Measurements from ENCODE around the gene PLXNA1.

PLXNA1 gene

DNA sequence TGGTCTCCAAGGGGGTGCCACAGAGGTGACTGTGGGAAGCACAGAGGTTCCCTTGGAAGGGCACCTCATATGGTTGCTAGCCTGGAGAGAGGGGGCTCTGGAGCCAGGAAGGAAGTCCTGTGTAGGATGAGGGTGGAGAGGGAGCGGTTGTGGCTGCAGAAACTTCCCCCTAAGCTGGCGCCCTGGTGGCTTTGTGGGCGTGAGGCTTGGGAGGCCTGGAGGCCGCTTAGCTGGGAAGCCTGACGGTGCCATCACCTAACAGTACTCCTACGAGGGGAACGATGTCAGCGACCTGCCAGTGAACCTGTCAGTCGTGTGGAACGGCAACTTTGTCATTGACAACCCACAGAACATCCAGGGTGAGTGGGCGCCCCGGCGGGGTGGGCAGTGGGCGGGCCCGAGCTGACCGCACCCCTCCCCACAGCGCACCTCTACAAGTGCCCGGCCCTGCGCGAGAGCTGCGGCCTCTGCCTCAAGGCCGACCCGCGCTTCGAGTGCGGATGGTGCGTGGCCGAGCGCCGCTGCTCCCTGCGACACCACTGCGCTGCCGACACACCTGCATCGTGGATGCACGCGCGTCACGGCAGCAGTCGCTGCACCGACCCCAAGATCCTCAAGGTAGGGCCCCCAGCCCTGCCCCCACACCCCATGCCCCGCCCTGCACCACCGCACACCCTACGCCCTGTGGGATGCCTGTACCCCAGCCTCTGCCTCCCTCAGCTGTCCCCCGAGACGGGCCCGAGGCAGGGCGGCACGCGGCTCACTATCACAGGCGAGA is 31.0 kb downstream of the PLXNA1 start:
- Mint-ChIP-seq H3K4me1 (ENCODE audit: low read depth) (no peaks in the 10 kb centered on the region), H3K27me3 (ENCODE audit: low read depth) (no peaks in the 10 kb centered on the region), H3K36me3 (ENCODE audit: low read depth) (no peaks in the 10 kb centered on the region), H3K9me3 (no peaks in the 10 kb centered on the region), H3K27ac (no peak overlapping the region), H3K4me3 (no peak overlapping the region)
- no peak for DNase-seq (ENCODE audit: low spot score)

DNA sequence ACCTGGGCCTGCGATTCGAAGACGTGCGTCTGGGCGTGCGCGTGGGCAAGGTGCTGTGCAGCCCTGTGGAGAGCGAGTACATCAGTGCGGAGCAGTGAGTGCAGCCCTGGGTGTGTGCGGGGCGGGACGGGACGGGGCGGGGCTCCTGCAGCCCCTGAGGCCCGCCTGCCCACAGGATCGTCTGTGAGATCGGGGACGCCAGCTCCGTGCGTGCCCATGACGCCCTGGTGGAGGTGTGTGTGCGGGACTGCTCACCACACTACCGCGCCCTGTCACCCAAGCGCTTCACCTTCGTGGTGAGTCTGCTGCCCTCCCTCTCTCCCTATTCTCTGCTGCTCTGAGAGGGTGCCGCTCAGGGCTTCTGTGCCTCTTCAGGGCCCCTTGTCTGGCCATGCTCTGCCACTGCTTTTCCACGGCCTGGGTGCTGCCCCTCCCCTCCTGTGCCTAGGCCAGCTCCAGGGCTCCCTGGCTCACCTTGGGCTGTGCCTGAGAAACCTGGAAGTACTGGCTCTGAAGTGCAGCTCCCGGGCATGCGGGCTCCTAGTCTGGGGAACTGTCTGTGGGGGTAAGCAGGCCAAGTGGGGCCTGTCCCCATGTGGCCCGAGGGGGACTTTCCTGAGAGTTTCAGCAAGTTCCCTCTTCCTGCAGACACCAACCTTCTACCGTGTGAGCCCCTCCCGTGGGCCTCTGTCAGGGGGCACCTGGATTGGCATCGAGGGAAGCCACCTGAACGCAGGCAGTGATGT is 31.8 kb downstream of the PLXNA1 start:
- H3K4me1 Mint-ChIP-seq (ENCODE audit: low read depth) = no peaks in the 10 kb centered on the region
- no peak overlapping the region for H3K4me3 Mint-ChIP-seq
- no peaks in the 10 kb centered on the region for H3K27me3 Mint-ChIP-seq (ENCODE audit: low read depth)
- H3K36me3 Mint-ChIP-seq (ENCODE audit: low read depth) = no peaks in the 10 kb centered on the region
- no peak for DNase-seq (ENCODE audit: low spot score)
- H3K27ac Mint-ChIP-seq = no peak overlapping the region
- no peaks in the 10 kb centered on the region for H3K9me3 Mint-ChIP-seq

DNA sequence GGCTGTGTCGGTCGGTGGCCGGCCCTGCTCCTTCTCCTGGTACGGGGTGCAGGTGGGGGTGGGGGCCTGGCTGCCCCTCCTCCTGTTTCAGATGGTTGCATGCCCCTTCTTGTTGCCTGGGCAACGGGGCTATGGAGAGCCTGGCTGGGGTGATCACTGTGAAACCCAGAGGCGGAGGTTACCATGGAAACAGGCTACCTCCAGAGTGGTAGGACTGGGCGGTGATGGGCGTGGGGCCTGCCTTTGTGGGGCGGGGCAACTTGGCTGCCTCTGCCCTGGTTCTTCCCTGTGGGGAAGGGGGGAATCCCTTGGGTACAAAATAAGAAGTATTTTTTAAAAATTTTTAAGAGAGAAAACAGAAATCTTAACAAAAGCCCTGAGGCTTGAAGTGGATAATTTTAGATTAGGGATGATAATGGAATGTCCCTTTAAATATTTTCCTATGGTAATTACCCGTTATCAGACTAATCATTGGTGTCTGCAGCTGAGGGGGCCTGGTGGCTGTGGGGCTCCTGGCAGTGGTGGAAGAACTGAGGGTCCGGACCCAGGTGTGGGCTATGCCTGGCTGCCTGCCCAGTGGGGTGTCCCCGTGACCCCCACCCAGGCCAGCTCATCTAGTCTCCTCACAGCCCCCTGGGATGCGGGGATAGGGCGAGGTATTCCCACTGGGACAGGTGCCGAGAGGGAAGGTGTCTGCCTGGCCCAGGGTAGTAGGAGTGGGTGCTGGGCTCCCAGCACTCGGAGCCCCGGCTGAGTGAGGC is 32.5 kb downstream of the PLXNA1 start:
- no peaks in the 10 kb centered on the region for H3K27me3 Mint-ChIP-seq (ENCODE audit: low read depth)
- H3K4me1 Mint-ChIP-seq (ENCODE audit: low read depth) = no peaks in the 10 kb centered on the region
- no peak overlapping the region for H3K27ac Mint-ChIP-seq
- no peaks in the 10 kb centered on the region for H3K9me3 Mint-ChIP-seq
- no peak for DNase-seq (ENCODE audit: low spot score)
- H3K4me3 Mint-ChIP-seq = no peak overlapping the region
- H3K36me3 Mint-ChIP-seq (ENCODE audit: low read depth) = no peaks in the 10 kb centered on the region

DNA sequence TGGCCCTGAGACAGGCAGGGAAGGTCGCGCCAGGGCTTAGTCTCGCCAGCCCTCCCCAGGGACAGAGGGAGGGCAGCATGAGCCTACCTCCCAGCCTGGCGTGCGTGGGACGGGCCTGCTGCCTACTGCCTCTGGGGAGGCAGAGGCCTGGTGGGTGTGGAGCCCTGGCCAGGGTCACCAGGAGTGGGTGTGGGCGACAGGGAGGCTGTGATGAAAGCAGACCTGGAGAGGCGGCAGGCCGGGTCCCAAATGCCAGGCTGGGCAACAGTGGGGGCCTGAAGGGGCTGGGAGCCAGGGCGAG is 33.1 kb downstream of the PLXNA1 start:
- Mint-ChIP-seq H3K27me3 (ENCODE audit: low read depth) (no peaks in the 10 kb centered on the region), H3K9me3 (no peaks in the 10 kb centered on the region), H3K4me1 (ENCODE audit: low read depth) (no peaks in the 10 kb centered on the region), H3K27ac (no peak overlapping the region), H3K4me3 (no peak overlapping the region), H3K36me3 (ENCODE audit: low read depth) (no peaks in the 10 kb centered on the region)
- no peak for DNase-seq (ENCODE audit: low spot score)

DNA sequence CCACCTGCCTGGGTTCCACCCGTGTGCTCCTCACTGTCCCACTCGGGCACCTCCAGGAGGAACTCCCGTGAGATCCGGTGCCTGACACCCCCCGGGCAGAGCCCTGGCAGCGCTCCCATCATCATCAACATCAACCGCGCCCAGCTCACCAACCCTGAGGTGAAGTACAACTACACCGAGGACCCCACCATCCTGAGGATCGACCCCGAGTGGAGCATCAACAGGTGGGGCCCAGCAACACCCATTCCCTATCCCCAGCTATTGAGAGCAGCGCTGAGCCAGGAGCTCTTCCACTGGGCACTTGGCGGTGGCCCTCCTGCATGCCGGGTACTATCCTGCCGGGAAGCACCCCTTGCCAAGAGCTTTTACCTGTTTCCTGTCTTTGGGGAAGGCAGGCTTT is 33.5 kb downstream of the PLXNA1 start:
- Mint-ChIP-seq H3K4me3 (no peak overlapping the region), H3K4me1 (ENCODE audit: low read depth) (no peaks in the 10 kb centered on the region), H3K9me3 (no peaks in the 10 kb centered on the region), H3K36me3 (ENCODE audit: low read depth) (no peaks in the 10 kb centered on the region), H3K27ac (no peak overlapping the region), H3K27me3 (ENCODE audit: low read depth) (no peaks in the 10 kb centered on the region)
- DNase-seq (ENCODE audit: low spot score) = no peak

DNA sequence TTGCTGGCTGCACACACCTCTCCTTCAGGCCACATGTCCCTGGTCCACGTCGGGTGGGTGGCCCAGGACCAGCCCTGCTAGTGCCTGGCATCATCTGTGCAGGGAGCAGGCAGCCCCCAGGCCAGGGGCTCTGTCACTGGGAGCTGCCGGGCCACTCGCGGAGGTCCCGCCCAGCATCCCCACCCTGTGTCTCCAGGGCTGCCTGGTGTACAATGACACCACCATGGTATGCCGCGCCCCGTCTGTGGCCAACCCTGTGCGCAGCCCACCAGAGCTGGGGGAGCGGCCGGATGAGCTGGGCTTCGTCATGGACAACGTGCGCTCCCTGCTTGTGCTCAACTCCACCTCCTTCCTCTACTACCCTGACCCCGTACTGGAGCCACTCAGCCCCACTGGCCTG is 34.3 kb downstream of the PLXNA1 start:
- DNase-seq (ENCODE audit: low spot score) = no peak
- Mint-ChIP-seq H3K4me1 (ENCODE audit: low read depth) (no peaks in the 10 kb centered on the region), H3K4me3 (no peak overlapping the region), H3K27ac (no peak overlapping the region), H3K9me3 (no peaks in the 10 kb centered on the region), H3K27me3 (ENCODE audit: low read depth) (no peaks in the 10 kb centered on the region), H3K36me3 (ENCODE audit: low read depth) (no peaks in the 10 kb centered on the region)

DNA sequence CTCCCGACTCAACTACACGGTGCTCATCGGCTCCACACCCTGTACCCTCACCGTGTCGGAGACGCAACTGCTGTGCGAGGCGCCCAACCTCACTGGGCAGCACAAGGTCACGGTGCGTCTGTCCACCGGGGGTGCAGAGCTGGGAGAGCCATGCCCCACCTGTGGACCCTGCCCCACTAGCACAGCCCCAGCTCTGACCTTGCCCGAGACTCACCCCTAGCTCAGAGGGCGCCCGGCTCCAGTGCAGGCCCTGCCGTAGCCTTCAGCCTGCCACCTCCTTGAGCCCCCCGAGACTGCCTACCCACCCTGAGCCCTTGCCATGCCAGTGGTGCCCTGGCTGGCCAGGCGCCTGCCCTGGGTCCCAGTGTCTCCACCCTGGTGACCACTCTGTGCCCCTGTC is 34.9 kb downstream of the PLXNA1 start:
- H3K4me1 Mint-ChIP-seq (ENCODE audit: low read depth) = no peaks in the 10 kb centered on the region
- no peak overlapping the region for H3K27ac Mint-ChIP-seq
- no peak for DNase-seq (ENCODE audit: low spot score)
- no peaks in the 10 kb centered on the region for H3K27me3 Mint-ChIP-seq (ENCODE audit: low read depth)
- H3K36me3 Mint-ChIP-seq (ENCODE audit: low read depth) = no peaks in the 10 kb centered on the region
- H3K9me3 Mint-ChIP-seq = no peaks in the 10 kb centered on the region
- H3K4me3 Mint-ChIP-seq = no peak overlapping the region

DNA sequence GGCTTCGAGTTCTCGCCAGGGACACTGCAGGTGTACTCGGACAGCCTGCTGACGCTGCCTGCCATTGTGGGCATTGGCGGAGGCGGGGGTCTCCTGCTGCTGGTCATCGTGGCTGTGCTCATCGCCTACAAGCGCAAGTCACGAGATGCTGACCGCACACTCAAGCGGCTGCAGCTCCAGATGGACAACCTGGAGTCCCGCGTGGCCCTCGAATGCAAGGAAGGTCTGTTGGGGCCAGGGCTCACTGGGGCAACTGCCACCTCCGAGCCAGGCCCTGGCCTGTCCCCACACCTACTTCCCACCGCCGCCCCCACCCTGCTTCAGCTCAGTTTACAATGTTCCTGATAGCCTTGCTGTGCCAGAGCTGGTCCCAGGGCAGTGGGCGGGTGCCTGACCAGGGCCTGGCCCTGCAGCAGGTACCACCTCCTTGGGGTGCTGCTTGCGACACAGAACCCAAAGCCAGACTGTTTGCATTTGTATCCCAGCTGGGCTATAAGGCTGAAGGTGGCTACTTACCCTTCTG is 35.5 kb downstream of the PLXNA1 start:
- Mint-ChIP-seq H3K9me3 (no peaks in the 10 kb centered on the region), H3K36me3 (ENCODE audit: low read depth) (no peaks in the 10 kb centered on the region), H3K27me3 (ENCODE audit: low read depth) (no peaks in the 10 kb centered on the region), H3K4me1 (ENCODE audit: low read depth) (no peaks in the 10 kb centered on the region), H3K4me3 (no peak overlapping the region), H3K27ac (no peak overlapping the region)
- DNase-seq (ENCODE audit: low spot score) = no peak

DNA sequence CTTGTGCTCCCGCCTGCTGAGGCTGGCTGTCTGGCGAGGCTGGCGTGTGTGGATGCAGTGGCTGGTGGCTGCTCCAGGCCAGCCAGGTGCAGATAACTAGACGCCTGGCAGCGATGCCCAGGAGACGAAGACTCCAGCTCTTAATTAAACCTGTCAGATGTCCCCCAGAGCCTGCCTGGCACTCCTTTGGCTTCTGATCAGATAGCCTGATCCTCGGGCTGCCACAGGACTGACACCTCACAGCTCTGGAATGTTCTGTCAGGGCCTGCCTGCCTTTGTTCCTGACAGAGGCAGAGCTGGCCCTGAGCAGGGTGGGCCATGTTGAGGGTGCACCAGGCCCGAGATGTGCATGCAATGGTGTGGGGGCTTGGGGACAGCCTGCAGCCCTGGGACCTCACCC is 36.5 kb downstream of the PLXNA1 start:
- no peak overlapping the region for H3K27ac Mint-ChIP-seq

DNA sequence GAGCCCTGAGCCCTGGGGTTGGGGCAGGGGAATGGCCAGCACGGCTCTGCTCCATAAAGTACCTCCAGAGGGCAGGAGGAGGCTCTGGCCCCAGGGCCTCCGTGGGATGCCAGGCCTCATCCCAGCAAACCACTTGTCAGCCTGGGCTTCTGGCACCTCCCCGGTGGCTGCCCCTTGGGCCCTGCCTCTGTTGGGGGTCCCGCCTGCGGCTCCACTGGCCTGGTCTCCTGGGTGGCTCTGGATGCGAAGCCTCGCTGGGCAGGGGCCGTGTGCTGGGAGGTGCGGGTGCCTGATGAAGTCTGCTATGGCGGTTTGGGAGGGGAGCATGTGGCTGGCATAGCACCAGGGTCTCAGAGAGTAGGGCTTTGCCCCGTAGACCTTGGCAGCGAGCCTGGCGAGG is 37.6 kb downstream of the PLXNA1 start:
- DNase-seq (ENCODE audit: low spot score) = no peak
- Mint-ChIP-seq H3K4me3 (no peak overlapping the region), H3K27me3 (ENCODE audit: low read depth) (no peaks in the 10 kb centered on the region), H3K36me3 (ENCODE audit: low read depth) (no peaks in the 10 kb centered on the region), H3K4me1 (ENCODE audit: low read depth) (no peaks in the 10 kb centered on the region), H3K9me3 (no peaks in the 10 kb centered on the region), H3K27ac (no peak overlapping the region)

More for the DNA sequence above, 36.5 kb downstream of the PLXNA1 start:
- no peak for DNase-seq (ENCODE audit: low spot score)
- H3K4me3 Mint-ChIP-seq = no peak overlapping the region
- H3K4me1 Mint-ChIP-seq (ENCODE audit: low read depth) = no peaks in the 10 kb centered on the region
- no peaks in the 10 kb centered on the region for H3K9me3 Mint-ChIP-seq
- no peaks in the 10 kb centered on the region for H3K27me3 Mint-ChIP-seq (ENCODE audit: low read depth)
- H3K36me3 Mint-ChIP-seq (ENCODE audit: low read depth) = no peaks in the 10 kb centered on the region

DNA sequence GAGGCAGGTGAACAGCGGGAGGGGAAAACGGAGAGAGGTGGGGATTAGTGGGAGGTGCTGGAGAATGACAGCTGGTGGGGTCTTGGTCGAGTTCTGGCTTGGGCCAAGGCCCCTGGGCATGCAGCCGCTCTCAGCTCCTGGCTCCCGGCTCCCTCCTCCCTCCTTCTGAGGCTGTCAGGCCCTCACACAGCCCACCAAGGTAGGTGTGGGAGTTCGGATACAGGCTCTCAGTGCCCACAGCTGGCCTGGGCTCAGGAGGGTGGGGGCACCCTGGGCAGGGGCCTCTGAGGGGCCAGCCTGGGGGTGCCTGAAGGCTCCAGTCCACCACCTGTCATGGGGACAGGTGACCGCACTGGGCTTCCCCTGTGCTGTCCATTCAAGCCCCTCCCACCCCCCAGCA is 39.9 kb downstream of the PLXNA1 start:
- DNase-seq (ENCODE audit: low spot score) = no peak
- Mint-ChIP-seq H3K4me1 (ENCODE audit: low read depth) (no peaks in the 10 kb centered on the region), H3K4me3 (no peak overlapping the region), H3K27ac (no peak overlapping the region), H3K36me3 (ENCODE audit: low read depth) (no peaks in the 10 kb centered on the region), H3K9me3 (no peaks in the 10 kb centered on the region), H3K27me3 (ENCODE audit: low read depth) (no peaks in the 10 kb centered on the region)

DNA sequence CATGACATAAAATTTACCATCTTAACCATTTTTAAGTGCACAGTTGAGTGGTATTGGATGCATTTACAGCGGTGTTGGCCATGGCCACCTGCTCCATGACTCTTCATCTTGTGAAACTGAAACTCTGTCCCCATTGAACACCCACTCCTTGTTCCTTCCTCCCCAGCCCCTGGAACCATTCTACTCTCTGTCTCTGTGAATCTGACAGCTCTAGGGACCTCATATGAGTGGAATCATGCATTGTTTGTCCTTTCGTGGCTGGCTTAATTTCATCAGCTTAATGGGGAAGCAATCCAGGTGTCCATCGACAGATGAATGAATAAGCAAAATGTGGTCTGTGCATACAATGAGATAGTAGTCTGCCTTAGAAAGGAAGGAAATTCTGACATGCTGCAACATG is 42.5 kb downstream of the PLXNA1 start:
- H3K9me3 Mint-ChIP-seq = no peaks in the 10 kb centered on the region
- DNase-seq (ENCODE audit: low spot score) = no peak
- H3K36me3 Mint-ChIP-seq (ENCODE audit: low read depth) = no peaks in the 10 kb centered on the region
- no peak overlapping the region for H3K4me3 Mint-ChIP-seq
- no peaks in the 10 kb centered on the region for H3K4me1 Mint-ChIP-seq (ENCODE audit: low read depth)
- no peak overlapping the region for H3K27ac Mint-ChIP-seq
- H3K27me3 Mint-ChIP-seq (ENCODE audit: low read depth) = no peaks in the 10 kb centered on the region

DNA sequence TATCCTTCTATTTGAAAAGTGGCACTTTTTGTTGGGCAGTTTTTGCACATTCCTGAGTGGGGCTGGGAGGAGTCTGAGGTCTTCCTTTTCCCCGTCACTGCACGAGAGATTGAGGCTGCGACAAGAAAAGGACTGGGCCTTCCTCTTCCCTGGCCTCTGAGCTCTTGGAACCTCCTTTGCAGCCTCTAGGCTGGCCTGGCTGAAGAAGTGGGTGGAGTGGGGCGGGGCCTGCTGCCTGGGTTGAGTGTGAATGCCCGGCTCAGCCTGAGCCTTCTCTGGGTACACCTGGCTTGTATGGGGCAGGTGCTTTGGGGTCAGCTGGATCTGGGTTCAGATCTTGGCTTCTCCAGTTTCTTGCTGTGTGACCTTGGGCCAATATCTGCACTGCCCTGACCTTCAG is 43.1 kb downstream of the PLXNA1 start:
- Mint-ChIP-seq H3K27ac (no peak overlapping the region), H3K27me3 (ENCODE audit: low read depth) (no peaks in the 10 kb centered on the region), H3K4me3 (no peak overlapping the region), H3K9me3 (no peaks in the 10 kb centered on the region), H3K36me3 (ENCODE audit: low read depth) (no peaks in the 10 kb centered on the region), H3K4me1 (ENCODE audit: low read depth) (no peaks in the 10 kb centered on the region)
- DNase-seq (ENCODE audit: low spot score) = no peak

DNA sequence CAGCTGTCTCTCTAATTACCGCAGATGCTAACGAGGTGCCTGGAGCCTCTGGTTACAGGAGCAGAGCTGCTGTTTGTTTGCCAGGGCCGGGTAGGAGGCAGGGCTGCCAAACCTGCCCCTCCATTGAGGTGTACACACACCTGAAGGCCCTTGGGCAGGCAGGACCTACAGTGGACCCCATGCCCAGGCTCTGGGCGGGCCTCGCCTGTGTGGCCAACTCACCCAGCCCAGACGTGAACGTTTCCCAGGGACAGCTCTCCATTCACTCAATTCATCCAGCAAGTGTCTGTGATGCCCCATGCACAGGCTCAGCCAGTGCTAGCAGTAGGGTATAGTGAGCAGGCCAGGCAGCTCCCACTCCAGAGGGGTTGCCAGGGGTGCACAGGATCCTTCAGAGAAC is 43.7 kb downstream of the PLXNA1 start:
- H3K27me3 Mint-ChIP-seq (ENCODE audit: low read depth) = no peaks in the 10 kb centered on the region
- H3K36me3 Mint-ChIP-seq (ENCODE audit: low read depth) = no peaks in the 10 kb centered on the region
- H3K4me1 Mint-ChIP-seq (ENCODE audit: low read depth) = no peaks in the 10 kb centered on the region
- H3K27ac Mint-ChIP-seq = no peak overlapping the region
- H3K4me3 Mint-ChIP-seq = no peak overlapping the region
- no peaks in the 10 kb centered on the region for H3K9me3 Mint-ChIP-seq
- no peak for DNase-seq (ENCODE audit: low spot score)
